ENCODE results near the gene RHBDF2.

The RHBDF2 gene

GRCh38 chr17:76432712-76433336, 68.4 kb downstream of the RHBDF2 start:
- DNase-seq (ENCODE audit: low read depth) = no peak
- H3K4me3 ChIP-seq (ENCODE audit: low read depth, low read length) = no peak overlapping the region
- TF ChIP-seq, protein P1, sequence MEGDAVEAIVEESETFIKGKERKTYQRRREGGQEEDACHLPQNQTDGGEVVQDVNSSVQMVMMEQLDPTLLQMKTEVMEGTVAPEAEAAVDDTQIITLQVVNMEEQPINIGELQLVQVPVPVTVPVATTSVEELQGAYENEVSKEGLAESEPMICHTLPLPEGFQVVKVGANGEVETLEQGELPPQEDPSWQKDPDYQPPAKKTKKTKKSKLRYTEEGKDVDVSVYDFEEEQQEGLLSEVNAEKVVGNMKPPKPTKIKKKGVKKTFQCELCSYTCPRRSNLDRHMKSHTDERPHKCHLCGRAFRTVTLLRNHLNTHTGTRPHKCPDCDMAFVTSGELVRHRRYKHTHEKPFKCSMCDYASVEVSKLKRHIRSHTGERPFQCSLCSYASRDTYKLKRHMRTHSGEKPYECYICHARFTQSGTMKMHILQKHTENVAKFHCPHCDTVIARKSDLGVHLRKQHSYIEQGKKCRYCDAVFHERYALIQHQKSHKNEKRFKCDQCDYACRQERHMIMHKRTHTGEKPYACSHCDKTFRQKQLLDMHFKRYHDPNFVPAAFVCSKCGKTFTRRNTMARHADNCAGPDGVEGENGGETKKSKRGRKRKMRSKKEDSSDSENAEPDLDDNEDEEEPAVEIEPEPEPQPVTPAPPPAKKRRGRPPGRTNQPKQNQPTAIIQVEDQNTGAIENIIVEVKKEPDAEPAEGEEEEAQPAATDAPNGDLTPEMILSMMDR (IDR thresholded peaks at IDR 0.05; ENCODE audit: low read depth, low read length, missing control alignments) = peak; percentile 48
- in situ Hi-C loops (cut with HindIII; ENCODE audit: low sequenced_read_pairs) = no loop called here

- H3K4me3 ChIP-seq (ENCODE audit: low read depth, low read length) = no peak overlapping the region
- in situ Hi-C loops (cut with HindIII; ENCODE audit: low sequenced_read_pairs) = no loop called here
- no peak for DNase-seq (ENCODE audit: low read depth)
- TF ChIP-seq, protein P1 (IDR thresholded peaks at IDR 0.05; ENCODE audit: low read depth, low read length, missing control alignments) = peak; percentile 18
These were observed 69.2 kb downstream of the RHBDF2 start for GRCh38 chr17:76432004-76432403.

- in situ Hi-C loops (cut with HindIII; ENCODE audit: low sequenced_read_pairs) = no loop called here
- DNase-seq (ENCODE audit: low read depth) = no peak
- no peak overlapping the region for H3K4me3 ChIP-seq (ENCODE audit: low read depth, low read length)
- TF ChIP-seq, protein P1 (IDR thresholded peaks at IDR 0.05; ENCODE audit: low read depth, low read length, missing control alignments) = no peak
These were observed 69.7 kb downstream of the RHBDF2 start for GRCh38 chr17:76431509-76431908.

GRCh38 chr17:76428511-76428910, 72.7 kb downstream of the RHBDF2 start:
- TF ChIP-seq, protein P1 (IDR thresholded peaks at IDR 0.05; ENCODE audit: low read depth, low read length, missing control alignments) = no peak
- in situ Hi-C loops (cut with HindIII; ENCODE audit: low sequenced_read_pairs) = no loop called here
- no peak overlapping the region for H3K4me3 ChIP-seq (ENCODE audit: low read depth, low read length)
- no peak for DNase-seq (ENCODE audit: low read depth)

DNA sequence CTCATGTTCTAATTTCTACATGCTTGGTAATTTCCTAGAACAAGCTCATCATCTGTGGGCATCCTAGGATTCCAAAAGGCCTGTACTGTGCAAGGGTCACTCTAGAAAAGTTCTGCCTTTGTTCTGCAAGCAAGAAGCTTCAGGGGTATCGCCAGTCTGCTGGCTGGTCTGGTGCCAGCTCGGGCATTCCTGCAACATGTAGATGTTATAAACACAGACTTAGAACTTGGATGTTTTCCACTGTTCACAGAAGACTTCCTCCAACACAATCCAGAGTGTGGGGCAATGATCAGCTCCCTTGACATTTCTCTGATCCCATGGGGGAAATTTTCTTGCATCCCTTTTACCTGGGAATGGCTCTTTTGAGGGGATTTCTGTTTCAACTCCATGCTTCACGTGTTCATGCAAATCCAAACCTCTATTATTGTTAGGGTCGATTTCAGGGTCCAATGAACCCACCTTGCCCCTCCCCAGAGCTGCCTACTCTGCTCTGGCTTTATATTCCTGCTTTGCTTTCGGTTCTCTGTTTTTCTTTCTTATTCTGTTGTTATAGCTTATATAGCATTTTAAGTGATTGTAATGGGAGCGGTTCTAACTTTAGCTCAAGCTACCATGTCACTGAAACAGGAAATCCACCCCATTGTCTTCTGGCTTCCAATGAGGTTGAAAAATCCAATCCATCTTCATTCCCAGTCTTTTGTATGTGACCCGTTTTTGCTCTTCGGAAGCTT, 73.6 kb downstream of the RHBDF2 start:
- in situ Hi-C loops (cut with HindIII; ENCODE audit: low sequenced_read_pairs) = no loop called here
- TF ChIP-seq, protein P1 (IDR thresholded peaks at IDR 0.05; ENCODE audit: low read depth, low read length, missing control alignments) = no peak
- no peak for DNase-seq (ENCODE audit: low read depth)
- no peak overlapping the region for H3K4me3 ChIP-seq (ENCODE audit: low read depth, low read length)

DNA sequence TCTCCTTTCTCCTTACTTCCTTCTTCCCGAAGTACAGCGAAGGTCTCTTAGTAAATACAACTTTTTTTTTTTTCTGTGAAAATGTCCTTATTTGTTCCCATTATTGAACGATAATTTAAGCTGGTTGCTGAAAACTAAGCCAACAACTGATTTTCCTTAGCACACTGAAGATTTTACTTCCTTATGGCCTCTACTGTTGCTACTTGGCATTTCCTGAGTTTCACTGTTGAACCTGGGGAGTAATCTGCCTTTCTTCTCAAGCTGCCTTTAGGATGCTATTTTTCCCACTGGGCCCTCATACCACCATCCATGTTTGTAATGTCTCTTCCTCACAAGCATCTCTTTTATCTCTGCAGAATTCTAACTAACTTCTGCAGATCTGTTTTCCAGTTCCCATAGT, 74.4 kb downstream of the RHBDF2 start:
- TF ChIP-seq, protein P1 (IDR thresholded peaks at IDR 0.05; ENCODE audit: low read depth, low read length, missing control alignments) = no peak
- no peak overlapping the region for H3K4me3 ChIP-seq (ENCODE audit: low read depth, low read length)
- DNase-seq (ENCODE audit: low read depth) = no peak
- in situ Hi-C loops (cut with HindIII; ENCODE audit: low sequenced_read_pairs) = no loop called here
